ENCODE measurements around the gene LY6G5B.

DNA sequence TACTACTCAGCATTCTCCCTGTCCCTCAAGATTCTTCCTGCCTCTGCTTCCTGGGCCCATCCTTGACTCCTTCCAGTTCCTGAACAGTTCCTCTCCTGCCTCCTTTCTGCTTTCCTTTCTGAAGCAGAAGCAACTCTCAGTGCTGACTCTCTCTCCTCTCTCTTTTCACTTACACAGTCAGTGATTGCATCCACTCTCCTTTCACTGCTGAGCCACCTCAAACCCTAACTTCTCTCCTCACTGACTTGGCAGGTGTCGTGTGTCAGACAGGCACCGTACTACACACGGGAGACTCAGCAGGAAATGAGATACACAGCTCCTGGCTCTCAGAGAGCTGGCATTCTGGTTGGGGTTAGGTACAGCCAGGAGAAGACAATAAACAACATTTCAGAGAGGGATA lies 27.8 kb downstream of the LY6G5B start:
- TF ChIP-seq EP300 (IDR thresholded peaks at IDR 0.05) (no peak), POLR2A (IDR thresholded peaks at IDR 0.05) (no peak)
- TF ChIP-seq, protein P1, sequence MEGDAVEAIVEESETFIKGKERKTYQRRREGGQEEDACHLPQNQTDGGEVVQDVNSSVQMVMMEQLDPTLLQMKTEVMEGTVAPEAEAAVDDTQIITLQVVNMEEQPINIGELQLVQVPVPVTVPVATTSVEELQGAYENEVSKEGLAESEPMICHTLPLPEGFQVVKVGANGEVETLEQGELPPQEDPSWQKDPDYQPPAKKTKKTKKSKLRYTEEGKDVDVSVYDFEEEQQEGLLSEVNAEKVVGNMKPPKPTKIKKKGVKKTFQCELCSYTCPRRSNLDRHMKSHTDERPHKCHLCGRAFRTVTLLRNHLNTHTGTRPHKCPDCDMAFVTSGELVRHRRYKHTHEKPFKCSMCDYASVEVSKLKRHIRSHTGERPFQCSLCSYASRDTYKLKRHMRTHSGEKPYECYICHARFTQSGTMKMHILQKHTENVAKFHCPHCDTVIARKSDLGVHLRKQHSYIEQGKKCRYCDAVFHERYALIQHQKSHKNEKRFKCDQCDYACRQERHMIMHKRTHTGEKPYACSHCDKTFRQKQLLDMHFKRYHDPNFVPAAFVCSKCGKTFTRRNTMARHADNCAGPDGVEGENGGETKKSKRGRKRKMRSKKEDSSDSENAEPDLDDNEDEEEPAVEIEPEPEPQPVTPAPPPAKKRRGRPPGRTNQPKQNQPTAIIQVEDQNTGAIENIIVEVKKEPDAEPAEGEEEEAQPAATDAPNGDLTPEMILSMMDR (IDR thresholded peaks at IDR 0.05): no peak

All from ovary (tissue), 3 donors.